Measurements from ENCODE around the gene ZBED2. TPM values are rescaled to one million over a fixed set of nuclear protein-coding genes. Genes with fewer than 3 reads are reported as not detected.

The ZBED2 gene
- total RNA-seq, 1 experiment from 2014 or later: 0.07 TPM

GRCh38 chr3:111591555-111591954, 3.6 kb downstream of the ZBED2 start:
- peaks cover 18% of the 10 kb centered on the region for H3K9me3 Mint-ChIP-seq
- no peak for TF ChIP-seq ELF4 (CRISPR knock-in tag; IDR thresholded peaks at IDR 0.05; ENCODE audit: low read depth)
- DNase-seq (ENCODE audit: low spot score) (no peak), ATAC-seq (no peak)
- peaks cover 3% of the 10 kb centered on the region; the same call in 1 of the 2 replicates for H3K27me3 Mint-ChIP-seq (ENCODE audit: low read depth)
- peaks cover 4% of the 10 kb centered on the region; the same call in 1 of the 2 replicates for H3K36me3 Mint-ChIP-seq
- POLR2A ChIA-PET: interaction anchor here (1.2 kb wide), 1 partner anchor 9 kb away, joined by 3 read pairs; no protein-coding TSS in a partner anchor
- H3K27ac Mint-ChIP-seq: no peak overlapping the region
- H3K4me1 Mint-ChIP-seq: 0 out of 2 replicates have a peak, but pooled peaks cover 5% of the 10 kb centered on the region
- no peak overlapping the region for H3K4me3 Mint-ChIP-seq
- CTCF ChIA-PET: interaction anchor here (1.8 kb wide), 1 partner anchor 14 kb away, joined by 6 read pairs; no protein-coding TSS in a partner anchor

- Mint-ChIP-seq H3K27ac (no peak overlapping the region), H3K4me1 (0 out of 2 replicates have a peak, but pooled peaks cover 5% of the 10 kb centered on the region), H3K4me3 (no peak overlapping the region), H3K27me3 (ENCODE audit: low read depth) (peaks cover 3% of the 10 kb centered on the region; the same call in 1 of the 2 replicates), H3K9me3 (peaks cover 22% of the 10 kb centered on the region), H3K36me3 (peaks cover 8% of the 10 kb centered on the region; the same call in 1 of the 2 replicates)
- ChIA-PET CTCF (interaction anchor here (0.6 to 1.8 kb wide), 2 partner anchors 12 to 18 kb away, joined by 3 to 6 read pairs; no protein-coding TSS in a partner anchor), POLR2A (interaction anchor here (1.2 kb wide), 1 partner anchor 10 kb away, joined by 3 read pairs; no protein-coding TSS in a partner anchor)
- TF ChIP-seq JAZF1 (CRISPR knock-in tag; IDR thresholded peaks at IDR 0.05) (no peak), ZNF121 (CRISPR knock-in tag; IDR thresholded peaks at IDR 0.05) (no peak), AFF4 (CRISPR knock-in tag; IDR thresholded peaks at IDR 0.05; ENCODE audit: borderline replicate concordance) (no peak)
- DNase-seq (ENCODE audit: low spot score): no peak
- ATAC-seq: no peak
Observed at GRCh38 chr3:111590143-111590491, 5.0 kb downstream of the ZBED2 start.

GRCh38 chr3:111589303-111590142, 5.6 kb downstream of the ZBED2 start:
- H3K4me3 Mint-ChIP-seq: no peak overlapping the region
- peaks cover 3% of the 10 kb centered on the region; the same call in 1 of the 2 replicates for H3K27me3 Mint-ChIP-seq (ENCODE audit: low read depth)
- peaks cover 8% of the 10 kb centered on the region; the same call in 1 of the 2 replicates for H3K36me3 Mint-ChIP-seq
- ChIA-PET POLR2A (no interaction called here), CTCF (interaction anchor here (1.8 kb wide), 1 partner anchor 12 kb away, joined by 6 read pairs; no protein-coding TSS in a partner anchor)
- TF ChIP-seq EMX1 (CRISPR knock-in tag; IDR thresholded peaks at IDR 0.05) (no peak), PRDM15 (CRISPR knock-in tag; IDR thresholded peaks at IDR 0.05) (no peak), ZNF671 (CRISPR knock-in tag; IDR thresholded peaks at IDR 0.05) (no peak)
- DNase-seq (ENCODE audit: low spot score) (no peak), ATAC-seq (no peak)
- no peak overlapping the region for H3K27ac Mint-ChIP-seq
- 0 out of 2 replicates have a peak, but pooled peaks cover 5% of the 10 kb centered on the region for H3K4me1 Mint-ChIP-seq
- peaks cover 27% of the 10 kb centered on the region for H3K9me3 Mint-ChIP-seq

- H3K4me1 Mint-ChIP-seq: 0 out of 2 replicates have a peak, but pooled peaks cover 5% of the 10 kb centered on the region
- no peak overlapping the region for H3K27ac Mint-ChIP-seq
- DNase-seq (ENCODE audit: low spot score) (no peak), ATAC-seq (no peak)
- peaks cover 15% of the 10 kb centered on the region for H3K36me3 Mint-ChIP-seq
- CTCF ChIA-PET: interaction anchor here (0.7 to 0.8 kb wide), 2 partner anchors 10 to 400 kb away, joined by 3 read pairs; no protein-coding TSS in a partner anchor
- H3K27me3 Mint-ChIP-seq (ENCODE audit: low read depth): peaks cover under 1% of the 10 kb centered on the region; the same call in 1 of the 2 replicates
- H3K9me3 Mint-ChIP-seq: peaks cover 37% of the 10 kb centered on the region
- H3K4me3 Mint-ChIP-seq: no peak overlapping the region
- POLR2A ChIA-PET: interaction anchor here (0.6 kb wide), 1 partner anchor 78 kb away, joined by 8 read pairs; no protein-coding TSS in a partner anchor
- no peak for TF ChIP-seq ZNF281 (CRISPR knock-in tag; IDR thresholded peaks at IDR 0.05)
- no peak for TF ChIP-seq CTCF (IDR thresholded peaks at IDR 0.05)
- TF ChIP-seq EMX1 (CRISPR knock-in tag; IDR thresholded peaks at IDR 0.05): no peak
- TF ChIP-seq GRHL2 (CRISPR knock-in tag; IDR thresholded peaks at IDR 0.05; ENCODE audit: insufficient replicate concordance, severe bottlenecking): no peak
- no peak for TF ChIP-seq FOXP4 (CRISPR knock-in tag; IDR thresholded peaks at IDR 0.05)
Observed at GRCh38 chr3:111588527-111588926, 6.6 kb downstream of the ZBED2 start.

All from WTC11 (cell line).